H1 (cell line): ENCODE measurements around the gene TOMM40. TPM values are rescaled to one million over a fixed set of nuclear protein-coding genes. Genes with fewer than 3 reads are reported as not detected.

Source experiments
- CTCF ChIA-PET: fragments of 300-600 bp; sonication (Branson Sonifier 250); formaldehyde crosslinking; loops from one replicate; lab custom pipeline; 2021; ENCODE audit not compliant: partially characterized antibody; lab: Charles Lee
- POLR2A ChIA-PET: fragments of 300-600 bp; sonication (Branson Sonifier 250); formaldehyde crosslinking; loops from one replicate; lab custom pipeline; 2021; ENCODE audit warnings: inconsistent platforms; ENCODE audit not compliant: partially characterized antibody; lab: Charles Lee
- DNase-seq, 2 experiments: peaks; one replicate each; pipeline versions ENCODE4 v3.0.0 to v3.0.0-alpha.2; 2010 to 2022; ENCODE audit warnings: low spot score in 2 of 2, low read depth in 1 of 2, mixed read lengths in 1 of 2
- FAIRE-seq: peaks from 2 replicates; lab custom pipeline; 2011; peaks lifted over from hg19 to GRCh38; lab: Jason Lieb, UNC
- H2AFZ ChIP-seq: 2 replicates; pipeline ENCODE4 v1.8.1; 2012; ENCODE audit warnings: low read length, inconsistent platforms
- H2AK5ac ChIP-seq: 2 replicates; pipeline ENCODE4 v1.6.1; 2013; ENCODE audit warnings: low read depth, low read length
- H2BK120ac ChIP-seq: replicated peaks from 2 replicates; pipeline ENCODE3; 2013; ENCODE audit warnings: low read depth, low read length, inconsistent platforms
- H2BK12ac ChIP-seq: 2 replicates; pipeline ENCODE4 v1.6.1; 2013; ENCODE audit warnings: low read depth, low read length
- H2BK15ac ChIP-seq: 2 replicates; pipeline ENCODE4 v1.6.1; 2013; ENCODE audit warnings: low read length
- H2BK20ac ChIP-seq: 2 replicates; pipeline ENCODE4 v1.6.1; 2013; ENCODE audit warnings: low read length
- H2BK5ac ChIP-seq: 2 replicates; pipeline ENCODE4 v1.6.1; 2013; ENCODE audit warnings: low read depth, low read length
- H3K14ac ChIP-seq: 2 replicates; pipeline ENCODE4 v1.6.1; 2013; ENCODE audit warnings: inconsistent platforms; ENCODE audit not compliant: insufficient read length
- H3K18ac ChIP-seq: 2 replicates; pipeline ENCODE4 v1.6.1; 2013; ENCODE audit warnings: low read length; ENCODE audit errors: extremely low read depth
- H3K23ac ChIP-seq: 2 replicates; pipeline ENCODE4 v1.6.1; 2013; ENCODE audit warnings: inconsistent platforms; ENCODE audit not compliant: insufficient read length
- H3K23me2 ChIP-seq: 2 replicates; pipeline ENCODE4 v1.6.1; 2013; ENCODE audit warnings: low read depth, low read length
- H3K27ac ChIP-seq: 2 replicates; pipeline ENCODE4 v1.6.1; 2011; ENCODE audit warnings: low read depth, low read length, inconsistent platforms
- H3K27me3 ChIP-seq, 4 experiments: replicated peaks in 1 of 4; 1 replicate in 1 of 4; 2 replicates in 3 of 4; pipeline versions ENCODE4 v1.6.1 to v1.8.1; 2011 to 2013; ENCODE audit warnings: low read length in 3 of 4, mild to moderate bottlenecking in 3 of 4, inconsistent platforms in 2 of 4, mixed read lengths in 2 of 4, moderate library complexity in 1 of 4; ENCODE audit not compliant: control insufficient read depth in 3 of 4, insufficient read depth in 3 of 4; ENCODE audit errors: extremely low read depth in 1 of 4
- H3K36me3 ChIP-seq, 4 experiments: 2 replicates each; pipeline versions ENCODE4 v1.6.1 to v1.8.1; 2011 to 2013; ENCODE audit warnings: mild to moderate bottlenecking in 4 of 4, low read length in 3 of 4, moderate library complexity in 2 of 4, control low read depth in 1 of 4, inconsistent platforms in 1 of 4; ENCODE audit not compliant: insufficient read depth in 4 of 4, control insufficient read depth in 2 of 4
- H3K4ac ChIP-seq: replicated peaks from 2 replicates; pipeline ENCODE3; 2013; ENCODE audit warnings: low read length, low read depth, mixed read lengths, inconsistent platforms; ENCODE audit not compliant: insufficient read length
- H3K4me1 ChIP-seq, 4 experiments: replicated peaks in 1 of 4; 1 replicate in 1 of 4; 2 replicates in 3 of 4; pipeline versions ENCODE4 v1.6.1 to v1.8.1; 2011 to 2013; ENCODE audit warnings: low read length in 3 of 4, inconsistent platforms in 2 of 4, mixed read lengths in 1 of 4; ENCODE audit not compliant: insufficient read depth in 4 of 4, control insufficient read depth in 3 of 4
- H3K4me2 ChIP-seq, 2 experiments: 2 replicates each; pipeline versions ENCODE4 v1.6.1 to v1.8.1; 2011 to 2013; ENCODE audit warnings: low read depth in 2 of 2, low read length in 2 of 2, control low read depth in 1 of 2, inconsistent platforms in 1 of 2, mild to moderate bottlenecking in 1 of 2; ENCODE audit not compliant: insufficient read depth in 1 of 2
- H3K4me3 ChIP-seq, 4 experiments: fragments of 200-600, 300-600 bp in 1 of 4; sonication (generic), shearing (Covaris generic), sonication (Bioruptor Twin) in 1 of 4; 2 replicates each; pipeline versions ENCODE4 v1.5.1 to v1.8.1; 2011 to 2016; ENCODE audit warnings: low read length in 4 of 4, low read depth in 3 of 4, control low read depth in 2 of 4, inconsistent platforms in 2 of 4, mild to moderate bottlenecking in 2 of 4, mixed read lengths in 1 of 4, moderate library complexity in 1 of 4; ENCODE audit not compliant: insufficient read depth in 2 of 4; ENCODE audit errors: extremely low read depth in 1 of 4
- H3K56ac ChIP-seq: replicated peaks from 2 replicates; pipeline ENCODE3; 2013; ENCODE audit warnings: low read depth, mild to moderate bottlenecking, mixed read lengths, low read length, inconsistent platforms; ENCODE audit not compliant: insufficient read length
- H3K79me1 ChIP-seq: 2 replicates; pipeline ENCODE4 v1.6.1; 2013; ENCODE audit warnings: low read depth, low read length, control low read depth
- H3K79me2 ChIP-seq, 2 experiments: 2 replicates each; pipeline versions ENCODE4 v1.6.1 to v1.8.1; 2012 to 2013; ENCODE audit warnings: low read length in 2 of 2, mild to moderate bottlenecking in 2 of 2, inconsistent platforms in 1 of 2; ENCODE audit not compliant: insufficient read depth in 2 of 2, control insufficient read depth in 1 of 2
- H3K9ac ChIP-seq, 4 experiments: replicated peaks in 1 of 4; 1 replicate in 1 of 4; 2 replicates in 3 of 4; pipeline versions ENCODE4 v1.6.1 to v1.8.1; 2011 to 2013; ENCODE audit warnings: low read depth in 3 of 4, low read length in 3 of 4, control low read depth in 2 of 4, mild to moderate bottlenecking in 2 of 4, moderate library complexity in 2 of 4, inconsistent platforms in 1 of 4; ENCODE audit errors: extremely low read depth in 1 of 4
- H3K9me3 ChIP-seq, 2 experiments: 2 replicates each; pipeline versions ENCODE4 v1.6.1 to v1.8.1; 2012 to 2013; ENCODE audit warnings: mild to moderate bottlenecking in 2 of 2, moderate library complexity in 2 of 2, control low read depth in 1 of 2, inconsistent platforms in 1 of 2, low read depth in 1 of 2, low read length in 1 of 2, mixed read lengths in 1 of 2; ENCODE audit not compliant: insufficient read depth in 2 of 2
- H4K20me1 ChIP-seq, 2 experiments: replicated peaks in 1 of 2; 2 replicates each; pipeline versions ENCODE3 to v1.8.1; 2011 to 2013; ENCODE audit warnings: inconsistent platforms in 2 of 2, low read length in 2 of 2, mild to moderate bottlenecking in 1 of 2; ENCODE audit not compliant: insufficient read depth in 2 of 2, control insufficient read depth in 1 of 2
- H4K5ac ChIP-seq: 2 replicates; pipeline ENCODE4 v1.6.1; 2013; ENCODE audit warnings: low read length, low read depth, mixed read lengths, inconsistent platforms; ENCODE audit not compliant: insufficient read length
- H4K8ac ChIP-seq: 2 replicates; pipeline ENCODE4 v1.8.0; 2013; ENCODE audit warnings: mild to moderate bottlenecking, moderate library complexity, low read length, inconsistent platforms; ENCODE audit not compliant: insufficient read depth; ENCODE audit errors: extremely low read depth
- H4K91ac ChIP-seq: replicated peaks from 2 replicates; pipeline ENCODE3; 2013; ENCODE audit warnings: low read length, mixed read lengths, inconsistent platforms; ENCODE audit not compliant: insufficient read length
- BRCA1 ChIP-seq: IDR thresholded peaks from 2 replicates; pipeline ENCODE4 v1.6.1; 2012; ENCODE audit warnings: low read depth, low read length, improper control_type of control experiment
- CBX5 ChIP-seq: fragments of 300-800, 300-1000 bp; sonication (generic); IDR thresholded peaks from 2 replicates; pipeline ENCODE4 v1.7.1; 2016; ENCODE audit warnings: antibody characterized with exemption, low read length, low read depth
- EZH2 ChIP-seq: fragments of 200-600 bp; sonication (generic); IDR thresholded peaks from 2 replicates; pipeline ENCODE4 v1.7.1; 2012; ENCODE audit warnings: low read depth, mild to moderate bottlenecking, moderate library complexity, low read length, inconsistent platforms; ENCODE audit not compliant: severe bottlenecking
- FOSL1 ChIP-seq: IDR thresholded peaks from 2 replicates; pipeline ENCODE4 v1.6.1; 2011; ENCODE audit warnings: mild to moderate bottlenecking, low read depth, low read length, moderate library complexity; ENCODE audit not compliant: insufficient read depth
- KDM1A ChIP-seq: fragments of 200-600, 300-600 bp; sonication (generic); IDR thresholded peaks from 2 replicates; pipeline ENCODE4 v1.7.1; 2016; ENCODE audit warnings: mild to moderate bottlenecking, low read length, borderline replicate concordance
- KDM4A ChIP-seq: IDR thresholded peaks from one replicate; pipeline ENCODE4 v1.7.1; 2012; ENCODE audit warnings: low read depth, mild to moderate bottlenecking, moderate library complexity, low read length, inconsistent platforms; ENCODE audit not compliant: severe bottlenecking
- POLR2A ChIP-seq, 2 experiments: IDR thresholded peaks; 1 replicate in 1 of 2; 2 replicates in 1 of 2; pipeline ENCODE4 v1.6.1; 2011; ENCODE audit warnings: low read depth in 2 of 2, low read length in 2 of 2, mild to moderate bottlenecking in 2 of 2; ENCODE audit errors: control extremely low read depth in 1 of 2
- RAD21 ChIP-seq, 2 experiments: IDR thresholded peaks in 1 of 2; conservative IDR thresholded peaks in 1 of 2; 2 replicates each; pipeline ENCODE4 v1.6.1; 2011; ENCODE audit warnings: low read depth in 2 of 2, low read length in 2 of 2, improper control_type of control experiment in 1 of 2, inconsistent platforms in 1 of 2, mild to moderate bottlenecking in 1 of 2, moderate library complexity in 1 of 2
- SAP30 ChIP-seq: fragments of 300-600 bp; sonication (generic); IDR thresholded peaks from 2 replicates; pipeline ENCODE4 v1.7.1; 2012; ENCODE audit warnings: low read length, moderate library complexity, mild to moderate bottlenecking, inconsistent platforms; ENCODE audit not compliant: insufficient read depth, insufficient replicate concordance
- SP2 ChIP-seq: IDR thresholded peaks from 2 replicates; pipeline ENCODE4 v1.6.1; 2012; ENCODE audit warnings: mild to moderate bottlenecking, low read length, inconsistent platforms
- TAF1 ChIP-seq: IDR thresholded peaks from 2 replicates; pipeline ENCODE4 v1.6.1; 2011; ENCODE audit warnings: mild to moderate bottlenecking, low read depth, low read length
- TBP ChIP-seq: IDR thresholded peaks from 2 replicates; pipeline ENCODE4 v1.6.1; 2011; ENCODE audit warnings: low read depth, low read length, improper control_type of control experiment
- TCF12 ChIP-seq: IDR thresholded peaks from 2 replicates; pipeline ENCODE4 v1.6.1; 2011; ENCODE audit warnings: low read depth, mild to moderate bottlenecking, low read length
- WGBS, 2 experiments: shearing (Covaris generic) in 1 of 2; methylation state at CpG; one replicate each; pipeline versions ENCODE4 v1.1.6 to v1.1.7; 2013 to 2015; ENCODE audit warnings: low lambda C conversion rate in 2 of 2, mixed read lengths in 2 of 2, inconsistent platforms in 1 of 2, low coverage in 1 of 2, missing lambda C conversion rate in 1 of 2; ENCODE audit not compliant: insufficient replicate concordance in 2 of 2, insufficient coverage in 1 of 2, insufficient read length in 1 of 2; ENCODE audit errors: extremely low coverage in 1 of 2, missing lambda C conversion rate in 1 of 2; 5-methylcytosine and 5-hydroxymethylcytosine counted together
- polyA plus RNA-seq, 7 experiments: library from polyadenylated mRNA; depleted of rRNA in 3 of 7; stranded (reverse) in 5 of 7; unstranded in 2 of 7; fragments of >200 nt in 5 of 7; fragments of 200-250 nt in 2 of 7; gene quantifications; 1 replicate in 5 of 7; 2 replicates in 1 of 7; 4 replicates in 1 of 7; pipeline versions ENCODE4 v1.2.1 to v1.2.3, GENCODE V29; 2011 to 2013; ENCODE audit warnings: missing spikeins in 2 of 7, mixed read lengths in 2 of 7
- total RNA-seq: library from RNA; stranded (reverse); fragmentation: NEBNext Ultra II Directional; extraction: Animal tissue kit (Norgen Biotek cat#: 25700); gene quantifications from 2 replicates; pipeline ENCODE4 v1.2.1, GENCODE V29; 2021
- TF ChIP-seq, protein P1 (sequence below): IDR thresholded peaks from 2 replicates; pipeline ENCODE4 v1.6.1; 2011; ENCODE audit warnings: low read depth, mild to moderate bottlenecking, low read length; ENCODE audit not compliant: insufficient read depth

The TOMM40 gene
- total and polyA plus RNA-seq, 2 of the 8 experiments (the other 6 are each of a cell fraction or from before 2014, with no cell fraction given), result 154 to 179 TPM

- Histone ChIP-seq H4K20me1 (peaks cover 6 to 15% of the 10 kb centered on the region in 2 experiments), H3K27me3 (no peaks in the 10 kb centered on the region), H2BK12ac (no peak overlapping the region), H4K8ac (no peak overlapping the region), H3K4ac (no peak overlapping the region), H3K14ac (no peak overlapping the region), H2AFZ (no peak overlapping the region), H4K91ac (no peak overlapping the region), H3K4me1 (no peaks in the 10 kb centered on the region), H2BK20ac (no peak overlapping the region), H3K27ac (no peak overlapping the region), H3K79me1 (no peaks in the 10 kb centered on the region), H2BK5ac (no peak overlapping the region), H2BK15ac (no peak overlapping the region), H2AK5ac (no peak overlapping the region), H3K4me2 (no peak overlapping the region), H3K36me3 (peaks cover 9 to 45% (median 27%) of the 10 kb centered on the region in 4 experiments; a peak in 7 of 8 replicates), H3K9ac (no peak overlapping the region), H3K4me3 (no peak overlapping the region), H3K23ac (no peak overlapping the region), H3K23me2 (no peaks in the 10 kb centered on the region; the same call in 1 of the 2 replicates), H4K5ac (no peak overlapping the region), H2BK120ac (no peak overlapping the region), H3K56ac (no peak overlapping the region), H3K79me2 (peaks cover 0 to under 1% of the 10 kb centered on the region in 2 experiments; a peak in 1 of 4 replicates), H3K18ac (no peak overlapping the region), H3K9me3 (no peaks in the 10 kb centered on the region)
- FAIRE-seq (no peak), DNase-seq (no peak)
- ChIA-PET POLR2A (interaction anchor here (0.9 to 2.1 kb wide), 5 partner anchors 10 to 38 kb away, joined by 3 to 15 read pairs (median 4); partner anchors contain the start of gene APOE), CTCF (interaction anchor here (0.8 to 1.3 kb wide), 4 partner anchors 17 to 85 kb away, joined by 3 read pairs; partner anchors contain the start of gene NECTIN2)
- WGBS, 2 experiments, result 95% methylated on average over 12 of the region's 12 CpGs; no CpG with 5 or more reads in 1 of the 2 experiments
- TF ChIP-seq FOSL1 (no peak), KDM1A (no peak), KDM4A (no peak), RAD21 (IDR thresholded peaks at IDR 0.05 in 1 of 2, conservative IDR thresholded peaks at IDR 0.05 in 1 of 2; ENCODE audit: low read depth in 2 of 2, low read length in 2 of 2) (no peak), CBX5 (no peak), TBP (no peak), TCF12 (no peak), EZH2 (no peak), BRCA1 (no peak), SAP30 (no peak), POLR2A (IDR thresholded peaks at IDR 0.05; ENCODE audit: control extremely low read depth in 1 of 2, low read depth in 2 of 2, low read length in 2 of 2) (no peak), SP2 (no peak), TAF1 (no peak)
- TF ChIP-seq, protein P1, sequence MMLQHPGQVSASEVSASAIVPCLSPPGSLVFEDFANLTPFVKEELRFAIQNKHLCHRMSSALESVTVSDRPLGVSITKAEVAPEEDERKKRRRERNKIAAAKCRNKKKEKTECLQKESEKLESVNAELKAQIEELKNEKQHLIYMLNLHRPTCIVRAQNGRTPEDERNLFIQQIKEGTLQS, result no peak
Measured at GRCh38 chr19:44867578-44867977, 23.5 kb upstream of the TOMM40 start.
